Lower leg skin (tissue), 4 donors: ENCODE results near the gene TNFSF8. TPM values are rescaled to one million over a fixed set of nuclear protein-coding genes. Genes with fewer than 3 reads are reported as not detected.

ENCODE experiments used
- DNase-seq, 2 donors: peaks; one replicate each; pipeline ENCODE4 v3.0.0-alpha.2; 2019; ENCODE audit warnings: low spot score in 2 of 2
- H3K4me3 ChIP-seq: fragments of 200-600 bp; sonication (generic); 2 replicates; pipeline ENCODE4 v1.5.1; 2017; ENCODE audit warnings: mild to moderate bottlenecking, low read depth; ENCODE audit not compliant: poor library complexity, severe bottlenecking
- CTCF ChIP-seq, 3 donors: fragments of 450-650 bp; IDR thresholded peaks; one replicate each; pipeline ENCODE4 v1.5.1; 2016; ENCODE audit warnings: antibody characterized with exemption in 3 of 3, mild to moderate bottlenecking in 3 of 3, moderate library complexity in 2 of 3
- POLR2A ChIP-seq, 2 donors: fragments of 450-650 bp; IDR thresholded peaks; one replicate each; pipeline ENCODE4 v1.6.1; 2016 to 2017; ENCODE audit warnings: antibody characterized with exemption in 2 of 2, mild to moderate bottlenecking in 1 of 2, moderate library complexity in 1 of 2
- WGBS, 2 donors: methylation state at CpG; one replicate each; pipeline ENCODE4 v1.1.5; 2018; 5-methylcytosine and 5-hydroxymethylcytosine counted together
- intact Hi-C: fragments of 100-400 bp; cut with DNase I; formaldehyde crosslinking; loops from one replicate; pipeline ENCODE4 v1.15.0; 2023; ENCODE audit warnings: low total_unique reads
- total RNA-seq, 4 donors: library from RNA; depleted of rRNA; stranded (reverse); fragments of >200 nt; gene quantifications; one replicate each; pipeline ENCODE4 v1.1.0, GENCODE V29; 2016

Gene TNFSF8
- total RNA-seq, 4 donors from 2014 or later: 0.27 to 2.5 (median 0.93) TPM

- 72 to 77% methylated on average over 1 of the region's 1 CpG for WGBS, 2 donors
- no peak for TF ChIP-seq POLR2A (IDR thresholded peaks at IDR 0.05)
- no peak for TF ChIP-seq CTCF (IDR thresholded peaks at IDR 0.05)
- no peak overlapping the region for H3K4me3 ChIP-seq
- intact Hi-C loops: no loop called here
- no peak for DNase-seq
Observed at GRCh38 chr9:114965564-114965963, 35.2 kb upstream of the TNFSF8 start.

- no peak for DNase-seq
- no peak overlapping the region for H3K4me3 ChIP-seq
- no peak for TF ChIP-seq POLR2A (IDR thresholded peaks at IDR 0.05)
- TF ChIP-seq CTCF (IDR thresholded peaks at IDR 0.05): no peak
- intact Hi-C loops: no loop called here
- 85 to 86% methylated on average over 7 of the region's 7 CpGs for WGBS, 2 donors
Observed at GRCh38 chr9:114962809-114963208, 32.4 kb upstream of the TNFSF8 start.

- DNase-seq: no peak
- 87 to 88% methylated on average over 3 of the region's 3 CpGs for whole genome bisulfite sequencing, 2 donors
- H3K4me3 ChIP-seq: no peak overlapping the region
- intact Hi-C loops: no loop called here
- TF ChIP-seq CTCF (IDR thresholded peaks at IDR 0.05): no peak
- no peak for TF ChIP-seq POLR2A (IDR thresholded peaks at IDR 0.05)
Observed at GRCh38 chr9:114960276-114960675, 29.9 kb upstream of the TNFSF8 start.

GRCh38 chr9:114958844-114959235 is 28.4 kb upstream of the TNFSF8 start:
- no peak for TF ChIP-seq CTCF (IDR thresholded peaks at IDR 0.05)
- no peak for TF ChIP-seq POLR2A (IDR thresholded peaks at IDR 0.05)
- H3K4me3 ChIP-seq: no peak overlapping the region
- WGBS, 2 donors: 83 to 88% methylated on average over 2 of the region's 2 CpGs
- DNase-seq: no peak
- intact Hi-C loops: no loop called here

GRCh38 chr9:114958021-114958843 is 27.8 kb upstream of the TNFSF8 start:
- no peak for TF ChIP-seq POLR2A (IDR thresholded peaks at IDR 0.05)
- DNase-seq: peak; percentile 29 to 88
- 65 to 78% methylated on average over 12 of the region's 12 CpGs for WGBS, 2 donors
- H3K4me3 ChIP-seq: no peak overlapping the region
- intact Hi-C loops: no loop called here

GRCh38 chr9:114957558-114957957 is 27.2 kb upstream of the TNFSF8 start:
- intact Hi-C loops: no loop called here
- no peak for TF ChIP-seq CTCF (IDR thresholded peaks at IDR 0.05)
- TF ChIP-seq POLR2A (IDR thresholded peaks at IDR 0.05): no peak
- 69 to 72% methylated on average over 3 of the region's 3 CpGs for WGBS, 2 donors

More at GRCh38 chr9:114957558-114957957, 27.2 kb upstream of the TNFSF8 start:
- no peak for DNase-seq
- no peak overlapping the region for H3K4me3 ChIP-seq
